Activated CD8-positive, alpha-beta memory T cell treated with anti-CD3 and anti-CD28 coated beads, Interleukin-2, amount 10 ng/mL, durations not matched to agents 7 days and 5 days (primary cell): ENCODE results near the gene PRRC2C. TPM values are rescaled to one million over a fixed set of nuclear protein-coding genes. Genes with fewer than 3 reads are reported as not detected.
"Not testable (repeated sequence)": the region's sequence is repeated elsewhere in the genome, so short reads cannot be mapped to it uniquely, and the experiment has no call there.

Source experiments
- ATAC-seq: fragments of 150-1000 bp; cut with Tn5 transposase; one replicate; pipeline ENCODE4 v1.10.0; 2021; ENCODE audit warnings: moderate library complexity
- CTCF ChIA-PET: fragments of 350-600 bp; sonication (Branson Sonifier 250); formaldehyde crosslinking; loops from one replicate; lab custom pipeline; 2021; ENCODE audit warnings: antibody characterized with exemption; lab: Charles Lee
- DNase-seq: peaks from one replicate; pipeline ENCODE4 v3.0.0-alpha.2; 2020
- H3K27ac Mint-ChIP-seq: one replicate; pipeline ENCODE4 v1.8.0; 2021; ENCODE audit warnings: mild to moderate bottlenecking, mixed read lengths
- H3K27me3 Mint-ChIP-seq: one replicate; pipeline ENCODE4 v1.8.0; 2021; ENCODE audit warnings: mixed read lengths
- H3K36me3 Mint-ChIP-seq: one replicate; pipeline ENCODE4 v1.8.0; 2021; ENCODE audit warnings: mild to moderate bottlenecking, mixed read lengths
- H3K4me1 Mint-ChIP-seq: one replicate; pipeline ENCODE4 v1.8.0; 2021; ENCODE audit warnings: mixed read lengths
- H3K4me3 Mint-ChIP-seq: one replicate; pipeline ENCODE4 v1.8.0; 2021; ENCODE audit warnings: mild to moderate bottlenecking, moderate library complexity, mixed read lengths
- H3K9me3 Mint-ChIP-seq: one replicate; pipeline ENCODE4 v1.8.0; 2022; ENCODE audit warnings: low read depth, mixed read lengths
- total RNA-seq, 2 experiments: library from RNA; stranded (reverse); gene quantifications; one replicate each; pipeline ENCODE4 v1.2.3, GENCODE V29; 2021

The PRRC2C gene
- total RNA-seq, 2 experiments from 2014 or later, result 225 to 244 TPM

- DNase-seq, result no peak
- CTCF ChIA-PET, result no interaction called here
- Mint-ChIP-seq H3K36me3 (peaks cover 33% of the 10 kb centered on the region), H3K27me3 (no peaks in the 10 kb centered on the region), H3K27ac (peak overlapping the region; percentile 4), H3K4me1 (peaks cover 75% of the 10 kb centered on the region), H3K4me3 (no peak overlapping the region), H3K9me3 (no peaks in the 10 kb centered on the region)
- ATAC-seq, result no peak
These were observed 22.1 kb downstream of the PRRC2C start for GRCh38 chr1:171507435-171507834.

- CTCF ChIA-PET, result no interaction called here
- no peak overlapping the region for H3K4me3 Mint-ChIP-seq
- no peak for ATAC-seq
These were observed 23.9 kb downstream of the PRRC2C start for GRCh38 chr1:171509191-171509590.

DNA sequence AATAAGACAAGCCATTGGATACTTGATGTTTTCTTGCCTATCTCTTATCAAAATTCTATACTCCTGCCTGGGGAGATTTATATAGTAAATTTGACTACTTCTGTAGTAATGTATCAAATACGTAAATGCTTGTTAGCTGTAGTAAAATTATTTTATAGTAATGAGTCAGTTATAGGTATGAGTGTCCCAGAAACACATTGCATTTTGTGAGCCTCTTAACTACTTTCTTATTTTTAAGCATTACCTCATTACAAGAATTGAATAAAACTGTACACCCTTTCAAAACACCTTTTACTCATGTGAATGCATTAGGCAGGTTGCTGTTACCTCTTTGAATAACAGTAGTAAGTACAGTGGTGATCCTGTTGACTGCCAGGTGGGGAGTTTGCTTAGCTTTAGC, 28.4 kb downstream of the PRRC2C start:
- DNase-seq, result no peak
- H3K27me3 Mint-ChIP-seq, result no peaks in the 10 kb centered on the region
- H3K4me1 Mint-ChIP-seq, result peaks cover 68% of the 10 kb centered on the region
- CTCF ChIA-PET, result interaction anchor here (1.1 kb wide), 1 partner anchor 20 kb away, joined by 3 read pairs; no protein-coding TSS in a partner anchor
- H3K27ac Mint-ChIP-seq, result peak overlapping the region; percentile 15
- no peak overlapping the region for H3K4me3 Mint-ChIP-seq
- peaks cover 58% of the 10 kb centered on the region for H3K36me3 Mint-ChIP-seq
- H3K9me3 Mint-ChIP-seq, result no peaks in the 10 kb centered on the region
- ATAC-seq, result no peak

More at GRCh38 chr1:171509191-171509590, 23.9 kb downstream of the PRRC2C start:
- H3K27me3 Mint-ChIP-seq, result no peaks in the 10 kb centered on the region
- H3K36me3 Mint-ChIP-seq, result peaks cover 31% of the 10 kb centered on the region
- H3K4me1 Mint-ChIP-seq, result peaks cover 73% of the 10 kb centered on the region
- no peaks in the 10 kb centered on the region for H3K9me3 Mint-ChIP-seq
- H3K27ac Mint-ChIP-seq, result no peak overlapping the region
- DNase-seq, result no peak

- ATAC-seq, result peak; percentile 74
- H3K36me3 Mint-ChIP-seq, result peaks cover 57% of the 10 kb centered on the region
- CTCF ChIA-PET, result interaction anchor here (1.1 to 1.2 kb wide), 2 partner anchors 15 to 30 kb away, joined by 3 to 6 read pairs; partner anchors contain the start of gene PRRC2C
These were observed 30.0 kb downstream of the PRRC2C start for GRCh38 chr1:171515299-171515698.

GRCh38 chr1:171515741-171516140, 30.4 kb downstream of the PRRC2C start:
- no peaks in the 10 kb centered on the region for H3K9me3 Mint-ChIP-seq
- H3K27ac Mint-ChIP-seq, result no peak overlapping the region
- peaks cover 53% of the 10 kb centered on the region for H3K4me1 Mint-ChIP-seq
- H3K36me3 Mint-ChIP-seq, result peaks cover 55% of the 10 kb centered on the region
- DNase-seq (no peak), ATAC-seq (no peak)
- H3K27me3 Mint-ChIP-seq, result no peaks in the 10 kb centered on the region
- H3K4me3 Mint-ChIP-seq, result no peak overlapping the region
- CTCF ChIA-PET, result interaction anchor here (1.1 to 2.6 kb wide), 2 partner anchors 15 to 30 kb away, joined by 3 to 12 read pairs; partner anchors contain the start of gene PRRC2C

More at GRCh38 chr1:171515299-171515698, 30.0 kb downstream of the PRRC2C start:
- Mint-ChIP-seq H3K27me3 (no peaks in the 10 kb centered on the region), H3K4me3 (no peak overlapping the region), H3K27ac (peak overlapping the region; percentile 70), H3K9me3 (no peaks in the 10 kb centered on the region), H3K4me1 (peaks cover 58% of the 10 kb centered on the region)
- DNase-seq, result no peak

DNA sequence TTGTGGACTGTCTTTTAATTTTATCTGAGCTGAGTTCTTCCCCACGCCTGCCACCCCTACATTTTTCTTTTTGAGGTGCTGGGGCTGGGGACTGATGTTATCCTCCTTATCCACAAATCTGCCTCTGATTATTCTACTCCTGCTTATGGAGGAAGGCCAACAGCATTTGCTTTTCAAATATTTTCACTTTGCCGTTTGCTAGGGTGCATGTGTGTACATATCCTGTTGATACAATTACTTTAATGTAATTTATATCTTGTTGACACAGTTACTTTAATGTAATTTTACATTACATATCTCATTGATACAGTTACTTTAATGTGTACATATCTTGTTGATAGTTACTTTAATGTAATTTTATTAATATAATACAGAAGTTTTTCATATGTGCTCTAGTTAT, 36.2 kb downstream of the PRRC2C start:
- Mint-ChIP-seq H3K36me3 (peaks cover 52% of the 10 kb centered on the region), H3K4me3 (no peak overlapping the region), H3K27me3 (no peaks in the 10 kb centered on the region), H3K27ac (no peak overlapping the region), H3K9me3 (no peaks in the 10 kb centered on the region), H3K4me1 (peaks cover 12% of the 10 kb centered on the region)
- ATAC-seq (no peak), DNase-seq (no peak)
- CTCF ChIA-PET, result no interaction called here

- ATAC-seq (no peak), DNase-seq (no peak)
- Mint-ChIP-seq H3K27me3 (no peaks in the 10 kb centered on the region), H3K4me3 (no peak overlapping the region), H3K27ac (no peak overlapping the region), H3K9me3 (no peaks in the 10 kb centered on the region), H3K4me1 (no peaks in the 10 kb centered on the region), H3K36me3 (peaks cover 55% of the 10 kb centered on the region)
- CTCF ChIA-PET, result interaction anchor here (0.6 to 4.3 kb wide), 4 partner anchors 16 to 450 kb away, joined by 4 to 14 read pairs (median 4); partner anchors contain the start of gene PRRC2C
These were observed 45.3 kb downstream of the PRRC2C start for GRCh38 chr1:171530676-171531075.

DNA sequence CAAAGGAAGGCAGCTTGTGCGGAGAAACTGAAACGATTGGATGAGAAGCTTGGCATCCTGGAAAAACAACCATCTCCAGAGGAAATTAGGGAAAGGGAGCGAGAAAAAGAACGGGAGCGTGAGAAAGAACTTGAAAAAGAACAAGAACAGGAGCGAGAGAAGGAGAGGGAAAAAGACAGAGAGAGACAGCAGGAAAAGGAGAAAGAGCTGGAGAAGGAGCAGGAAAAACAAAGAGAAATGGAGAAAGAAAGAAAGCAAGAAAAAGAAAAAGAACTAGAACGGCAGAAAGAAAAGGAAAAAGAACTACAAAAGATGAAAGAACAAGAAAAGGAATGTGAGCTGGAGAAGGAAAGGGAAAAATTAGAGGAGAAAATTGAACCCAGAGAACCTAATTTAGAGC, 47.2 kb downstream of the PRRC2C start:
- H3K9me3 Mint-ChIP-seq, result no peaks in the 10 kb centered on the region
- peaks cover 66% of the 10 kb centered on the region for H3K36me3 Mint-ChIP-seq
- peak overlapping the region; percentile 50 for H3K27ac Mint-ChIP-seq
- H3K4me3 Mint-ChIP-seq, result no peak overlapping the region
- CTCF ChIA-PET, result interaction anchor here (4.3 kb wide), 1 partner anchor 47 kb away, joined by 14 read pairs; the partner anchor contains the start of gene PRRC2C
- peaks cover 4% of the 10 kb centered on the region for H3K4me1 Mint-ChIP-seq
- no peaks in the 10 kb centered on the region for H3K27me3 Mint-ChIP-seq
- ATAC-seq (no peak), DNase-seq (no peak)

- peaks cover 3% of the 10 kb centered on the region for H3K9me3 Mint-ChIP-seq
- CTCF ChIA-PET, result no interaction called here
- DNase-seq, result no peak
These were observed 60.2 kb downstream of the PRRC2C start for GRCh38 chr1:171545523-171545922.

GRCh38 chr1:171550050-171550449, 64.7 kb downstream of the PRRC2C start:
- Mint-ChIP-seq H3K27ac (no peak overlapping the region), H3K36me3 (peaks cover 82% of the 10 kb centered on the region), H3K4me3 (no peak overlapping the region), H3K9me3 (peaks cover 3% of the 10 kb centered on the region), H3K27me3 (no peaks in the 10 kb centered on the region), H3K4me1 (peaks cover 10% of the 10 kb centered on the region)
- DNase-seq (no peak), ATAC-seq (no peak)
- CTCF ChIA-PET, result no interaction called here

More at GRCh38 chr1:171545523-171545922, 60.2 kb downstream of the PRRC2C start:
- ATAC-seq, result no peak
- Mint-ChIP-seq H3K4me1 (peaks cover 2% of the 10 kb centered on the region), H3K27me3 (no peaks in the 10 kb centered on the region), H3K36me3 (peaks cover 71% of the 10 kb centered on the region), H3K27ac (no peak overlapping the region), H3K4me3 (no peak overlapping the region)

DNA sequence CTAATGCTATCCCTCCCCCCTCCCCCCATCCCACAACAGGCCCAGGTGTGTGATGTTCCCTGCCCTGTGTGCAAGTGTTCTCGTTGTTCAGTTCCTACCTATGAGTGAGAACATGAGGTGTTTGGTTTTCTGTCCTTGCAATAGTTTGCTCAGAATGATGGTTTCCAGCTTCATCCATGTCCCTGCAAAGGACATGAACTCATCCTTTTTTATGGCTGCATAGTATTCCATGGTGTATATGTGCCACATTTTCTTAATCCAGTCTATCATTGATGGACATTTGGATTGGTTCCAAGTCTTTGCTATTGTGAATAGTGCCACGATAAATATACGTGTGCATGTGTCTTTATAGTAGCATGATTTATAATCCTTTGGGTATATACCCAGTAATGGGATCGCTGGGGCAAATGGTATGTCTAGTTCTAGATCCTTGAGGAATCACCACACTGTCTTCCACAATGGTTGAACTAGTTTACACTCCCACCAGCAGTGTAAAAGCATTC, 65.3 kb downstream of the PRRC2C start:
- ATAC-seq, H3K27me3 Mint-ChIP-seq, H3K4me3 Mint-ChIP-seq, H3K9me3 Mint-ChIP-seq, DNase-seq, CTCF ChIA-PET, H3K27ac Mint-ChIP-seq: not testable (repeated sequence)
- peaks cover 10% of the 10 kb centered on the region for H3K4me1 Mint-ChIP-seq
- peaks cover 85% of the 10 kb centered on the region for H3K36me3 Mint-ChIP-seq

GRCh38 chr1:171553960-171554359, 68.6 kb downstream of the PRRC2C start:
- not testable (repeated sequence) for H3K9me3 Mint-ChIP-seq, H3K4me3 Mint-ChIP-seq, H3K27ac Mint-ChIP-seq

GRCh38 chr1:171563675-171564074, 78.3 kb downstream of the PRRC2C start:
- Mint-ChIP-seq H3K9me3 (no peaks in the 10 kb centered on the region), H3K36me3 (peaks cover 42% of the 10 kb centered on the region), H3K4me3 (no peak overlapping the region), H3K4me1 (no peaks in the 10 kb centered on the region), H3K27me3 (no peaks in the 10 kb centered on the region), H3K27ac (no peak overlapping the region)
- ATAC-seq, result no peak
- no peak for DNase-seq
- CTCF ChIA-PET, result no interaction called here

More at GRCh38 chr1:171553960-171554359, 68.6 kb downstream of the PRRC2C start:
- H3K27me3 Mint-ChIP-seq, DNase-seq, CTCF ChIA-PET, ATAC-seq: not testable (repeated sequence)
- Mint-ChIP-seq H3K4me1 (peaks cover 10% of the 10 kb centered on the region), H3K36me3 (peaks cover 91% of the 10 kb centered on the region)

GRCh38 chr1:171566467-171566866, 81.1 kb downstream of the PRRC2C start:
- CTCF ChIA-PET, result interaction anchor here (1.1 to 1.8 kb wide), 2 partner anchors 41 to 82 kb away, joined by 3 to 5 read pairs; no protein-coding TSS in a partner anchor
- no peaks in the 10 kb centered on the region for H3K27me3 Mint-ChIP-seq
- peaks cover 42% of the 10 kb centered on the region for H3K36me3 Mint-ChIP-seq

More at GRCh38 chr1:171566467-171566866, 81.1 kb downstream of the PRRC2C start:
- no peaks in the 10 kb centered on the region for H3K4me1 Mint-ChIP-seq
- ATAC-seq (no peak), DNase-seq (no peak)
- H3K27ac Mint-ChIP-seq, result no peak overlapping the region
- no peak overlapping the region for H3K4me3 Mint-ChIP-seq
- no peaks in the 10 kb centered on the region for H3K9me3 Mint-ChIP-seq
